Brain pericyte (primary cell): Measurements from ENCODE around the gene MRAS.

Experiments
- DNase-seq: peaks from one replicate; pipeline ENCODE4 v3.0.0-alpha.2; 2012; ENCODE audit warnings: low read depth, low spot score

The MRAS gene

DNA sequence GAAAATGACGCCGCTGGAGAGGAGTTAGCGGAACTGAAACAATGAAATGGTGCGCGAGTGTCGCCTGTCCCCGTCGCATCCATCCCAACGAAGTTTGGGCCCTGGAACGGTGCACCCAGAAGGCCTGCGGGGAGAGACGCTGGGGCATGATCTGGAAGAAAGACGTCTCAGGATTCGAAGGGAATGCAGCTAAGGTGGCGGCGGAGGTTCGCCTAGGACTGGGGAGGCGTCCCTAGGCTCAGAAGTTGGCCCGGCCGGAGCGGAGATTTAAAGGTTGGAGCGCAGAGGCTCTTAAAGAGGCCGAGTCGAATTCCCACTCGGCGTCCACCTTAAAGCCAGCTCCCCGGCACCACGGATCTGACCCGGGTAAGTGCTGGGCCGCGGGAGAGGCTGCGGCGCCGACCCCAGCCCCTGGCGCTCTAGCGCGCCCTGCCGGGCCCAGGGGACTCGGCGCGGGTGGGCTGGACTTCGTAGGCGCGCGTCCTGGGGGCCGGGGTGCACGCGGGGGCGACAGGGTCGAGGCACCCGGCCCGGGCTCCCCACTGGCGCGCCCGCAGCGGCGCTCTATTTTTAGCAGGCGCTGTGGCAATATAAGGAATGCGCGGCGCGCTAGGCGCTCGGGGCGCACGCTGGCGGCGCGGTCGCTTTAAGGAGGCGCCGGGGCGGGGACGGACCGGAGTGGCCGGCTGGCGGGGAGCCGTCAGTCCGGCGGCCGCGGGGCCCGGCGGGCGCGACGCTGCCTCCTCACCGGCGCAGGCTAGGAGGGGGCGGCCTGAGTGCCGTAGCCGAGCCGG lies at the start of gene MRAS:
TSS of gene MRAS (plus strand) at position 620 of the 794 bp plus-strand sequence. CDS start 24,305 bp downstream, outside the sequence.
- no peak for DNase-seq

GRCh38 chr3:138300647-138301046 lies 47.7 kb upstream of the MRAS start:
- no peak for DNase-seq

GRCh38 chr3:138303474-138303873 lies 44.9 kb upstream of the MRAS start:
- no peak for DNase-seq

DNA sequence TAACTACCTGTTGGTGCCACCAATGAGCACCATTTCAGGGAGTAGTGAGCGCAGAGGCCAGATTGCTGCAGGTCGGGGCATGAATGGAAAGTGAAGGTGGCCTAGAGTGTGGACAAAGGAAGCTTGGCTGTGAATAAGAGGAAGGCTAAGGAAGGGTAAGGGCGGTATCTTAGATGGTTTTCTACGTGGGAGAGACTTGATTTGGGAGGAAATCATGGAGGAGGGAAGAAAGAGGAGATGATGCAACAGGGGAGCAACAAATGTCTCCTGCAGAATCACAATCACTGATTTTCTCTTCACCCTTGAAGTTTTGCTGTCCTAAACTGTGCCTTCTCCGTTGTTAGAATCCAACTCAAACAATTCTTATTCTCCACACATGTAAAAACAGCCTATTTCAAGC lies 40.5 kb upstream of the MRAS start:
- DNase-seq: no peak

DNA sequence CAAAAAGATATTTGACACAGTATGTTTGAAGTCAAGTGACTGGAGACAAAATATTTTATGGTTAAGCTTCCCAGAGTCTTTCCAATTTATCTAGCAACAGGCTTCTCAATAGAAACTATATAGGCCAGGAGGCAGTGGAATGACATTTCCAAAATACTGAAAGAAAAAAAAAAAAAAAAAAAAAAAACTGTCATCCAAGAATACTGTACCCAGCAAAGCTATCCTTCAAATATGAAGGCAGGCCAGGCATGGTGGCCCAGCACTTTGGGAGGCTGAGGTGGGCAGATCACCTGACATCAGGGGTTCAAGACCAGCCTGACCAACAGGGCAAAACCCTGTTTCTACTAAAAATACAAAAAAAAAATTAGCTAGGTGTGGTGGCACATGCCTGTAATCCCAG lies 39.6 kb upstream of the MRAS start:
- DNase-seq: no peak

DNA sequence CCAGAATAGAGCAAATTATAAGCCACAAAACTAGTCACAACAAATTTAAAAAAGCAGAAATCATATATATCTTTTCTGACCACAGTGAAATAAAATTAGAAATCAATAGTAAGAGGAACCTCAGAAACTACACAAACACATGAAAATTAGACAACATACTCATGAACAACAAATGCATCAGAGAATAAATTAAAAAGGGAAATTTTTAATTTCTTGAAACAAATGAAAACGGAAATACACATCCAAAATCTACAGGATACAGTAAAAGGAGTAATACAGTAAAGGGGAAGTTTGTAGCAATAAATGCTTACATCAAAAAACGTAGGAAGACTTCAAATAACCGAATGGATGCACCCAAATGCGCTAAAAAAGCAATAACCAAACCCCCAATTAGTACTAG lies 37.9 kb upstream of the MRAS start:
- no peak for DNase-seq

DNA sequence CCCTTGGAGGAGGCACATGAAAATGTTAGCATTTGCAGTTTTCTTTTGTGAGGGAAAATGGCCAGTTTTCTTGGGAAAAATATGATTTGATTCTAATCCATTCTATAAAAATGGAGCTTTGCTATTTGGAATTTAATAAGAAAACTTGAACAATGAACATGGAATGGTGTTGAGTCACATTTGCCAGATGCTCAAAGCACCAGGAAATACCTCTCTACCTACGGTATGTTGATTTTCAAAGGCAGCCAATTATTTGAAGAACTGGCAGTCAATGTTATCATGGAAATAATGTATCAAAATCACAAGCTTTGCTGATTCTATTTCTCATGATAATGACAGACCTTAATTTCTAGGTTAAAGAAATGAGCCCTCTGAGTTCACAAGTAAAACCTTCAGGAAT lies 33.6 kb upstream of the MRAS start:
- DNase-seq: no peak

DNA sequence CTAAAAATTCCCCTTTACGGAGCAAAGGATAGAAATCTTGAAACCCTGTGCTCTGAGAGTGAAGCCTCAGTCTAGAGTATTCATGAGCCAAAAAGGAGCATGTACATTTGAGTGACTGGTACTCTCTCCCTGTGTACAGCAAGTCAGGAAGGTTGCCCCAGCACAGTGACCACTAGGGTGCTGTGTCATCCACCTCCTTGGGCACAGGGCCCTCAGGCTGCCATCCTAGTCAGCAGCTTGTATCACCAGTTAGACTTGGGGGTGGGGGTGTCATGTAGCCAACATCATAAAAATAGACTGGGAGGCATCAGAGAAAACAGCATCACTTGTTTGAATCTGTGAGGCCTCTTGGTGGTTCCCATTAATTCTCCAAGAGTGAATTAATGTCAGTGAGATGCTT lies 30.7 kb upstream of the MRAS start:
- no peak for DNase-seq

DNA sequence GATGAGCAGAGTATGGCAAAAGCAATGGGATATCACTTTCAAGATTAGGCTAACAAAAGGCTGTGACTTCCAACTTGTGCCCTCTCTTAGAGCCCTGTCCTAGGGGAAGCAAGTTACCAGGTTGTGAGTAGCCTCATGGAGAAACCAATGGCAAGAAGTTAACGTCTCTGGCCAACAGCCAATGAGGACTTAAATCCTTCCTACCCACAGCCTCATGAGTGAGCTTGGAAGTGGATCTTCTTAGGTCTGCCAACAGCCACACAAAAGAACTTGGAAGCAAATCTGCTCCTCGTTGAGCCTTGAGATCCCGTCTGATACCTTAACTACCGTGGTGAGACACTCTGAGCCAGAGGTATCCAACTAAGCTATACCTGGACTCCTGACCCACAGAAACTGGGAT lies 24.4 kb upstream of the MRAS start:
- no peak for DNase-seq

GRCh38 chr3:138325990-138326389 lies 22.4 kb upstream of the MRAS start:
- DNase-seq: no peak

DNA sequence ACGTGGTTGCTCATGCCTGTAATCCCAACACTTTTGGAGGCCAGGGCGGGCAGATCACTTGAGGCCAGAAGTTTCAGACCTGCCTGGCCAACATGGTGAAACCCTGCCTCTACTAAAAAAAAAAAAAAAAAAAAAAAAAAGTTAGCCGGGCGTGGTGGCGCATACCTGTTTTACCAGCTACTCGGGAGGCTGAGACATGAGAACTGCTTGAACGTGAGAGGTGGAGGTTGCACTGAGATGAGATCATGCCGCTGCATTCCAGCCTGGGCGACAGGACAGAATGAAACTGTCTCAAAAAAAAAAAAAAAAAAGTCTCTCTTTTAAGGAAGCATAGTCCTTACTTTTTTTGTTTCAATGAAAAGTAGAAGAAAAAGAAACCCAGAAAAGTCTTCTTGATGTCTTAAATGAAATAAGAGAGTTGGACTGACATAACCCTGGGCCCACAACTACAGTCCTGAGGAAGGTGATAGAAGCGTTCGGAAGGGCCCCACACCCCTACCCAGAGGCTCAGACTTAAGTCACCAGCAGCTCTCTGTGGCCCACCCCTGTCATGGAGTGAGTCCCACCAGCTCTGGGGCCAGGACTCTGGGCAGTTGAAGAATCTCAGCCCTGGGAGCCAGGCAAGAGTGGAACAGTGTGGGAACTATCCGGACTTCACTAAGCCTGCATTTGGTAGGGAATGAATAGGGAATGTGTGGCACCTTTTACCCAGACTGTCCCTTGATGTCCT lies 21.3 kb upstream of the MRAS start:
- DNase-seq: no peak

DNA sequence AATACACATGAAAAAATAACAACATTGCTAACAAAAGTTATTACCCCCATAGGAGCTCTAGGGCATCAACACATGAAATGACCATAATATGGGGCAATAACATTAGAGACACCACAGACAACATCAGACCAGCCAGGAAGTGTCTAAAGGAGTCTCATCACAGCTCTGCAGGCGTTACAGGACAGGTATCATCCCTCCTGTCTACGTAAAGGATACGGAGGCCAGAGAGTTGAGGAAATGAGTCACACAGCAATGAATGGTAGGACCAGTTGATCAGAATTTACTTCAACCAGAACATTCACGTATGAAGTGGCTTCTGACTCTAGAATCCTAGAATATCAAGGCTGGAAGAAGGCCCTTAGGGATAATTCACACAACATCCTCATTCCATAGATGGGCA lies 20.5 kb upstream of the MRAS start:
- no peak for DNase-seq

GRCh38 chr3:138328341-138328740 lies 20.0 kb upstream of the MRAS start:
- no peak for DNase-seq

- DNase-seq: no peak
Observed at GRCh38 chr3:138329127-138329983, 19.0 kb upstream of the MRAS start, which contains the start of gene NME9. NME9 (minus strand) TSS chr3:138329851; CDS start chr3:138329335, 516 bp downstream.

GRCh38 chr3:138329984-138330293 lies 18.4 kb upstream of the MRAS start:
- no peak for DNase-seq

GRCh38 chr3:138331143-138331894 lies 17.1 kb upstream of the MRAS start:
- no peak for DNase-seq

GRCh38 chr3:138332472-138333073 lies 15.8 kb upstream of the MRAS start:
- no peak for DNase-seq

DNA sequence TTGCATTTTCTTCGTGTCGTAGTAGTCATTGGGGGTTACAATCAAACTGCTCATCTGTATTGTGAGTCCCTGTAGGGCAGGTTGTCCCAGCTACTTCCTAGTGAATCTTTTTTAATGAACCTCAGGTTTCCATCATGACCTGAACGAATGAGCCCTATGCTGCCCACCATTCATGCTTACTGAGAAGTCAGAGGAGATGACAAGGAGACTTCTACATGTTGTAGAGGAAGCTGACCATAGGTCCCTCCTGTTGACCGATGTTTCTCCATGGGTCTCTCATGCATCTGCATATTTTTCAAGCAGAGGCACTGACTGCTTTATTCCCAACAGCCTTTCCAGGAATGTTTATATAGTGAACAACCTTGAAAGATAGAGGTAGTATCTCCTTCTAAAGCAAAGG lies 13.8 kb upstream of the MRAS start:
- no peak for DNase-seq

DNA sequence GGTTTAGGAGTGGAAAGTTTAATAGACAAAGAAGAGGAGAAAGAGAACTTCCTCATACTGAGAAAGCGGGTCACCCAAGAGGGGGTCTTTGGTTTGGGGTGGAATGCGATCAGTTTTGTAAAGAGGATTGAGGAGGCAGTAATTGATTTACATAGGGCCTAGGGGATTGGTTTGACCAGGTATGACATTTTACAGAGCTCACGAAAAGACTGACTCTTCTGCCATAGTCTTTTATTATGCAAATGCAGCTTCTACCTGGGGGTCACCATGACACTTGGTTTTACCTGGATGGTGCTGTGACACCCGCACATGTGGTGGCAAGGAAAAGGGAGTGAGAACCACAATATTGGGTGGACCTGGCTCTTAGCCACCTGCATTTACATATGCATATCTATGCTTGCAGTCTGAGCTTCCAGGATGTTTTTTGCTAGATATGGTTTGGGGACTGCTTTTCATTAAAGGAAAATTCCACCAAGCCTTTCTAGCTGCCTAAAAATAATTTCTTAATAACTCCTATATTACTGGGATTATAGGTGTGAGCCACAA lies 11.9 kb upstream of the MRAS start:
- DNase-seq: no peak

- DNase-seq: no peak
Observed at GRCh38 chr3:138338244-138338643, 10.1 kb upstream of the MRAS start.

- no peak for DNase-seq
Observed at GRCh38 chr3:138338811-138339210, 9.6 kb upstream of the MRAS start.
